IMR-90 (cell line): Measurements from ENCODE around the gene CAPRIN1. TPM values are rescaled to one million over a fixed set of nuclear protein-coding genes. Genes with fewer than 3 reads are reported as not detected.

Source experiments
- ATAC-seq: fragments of 200-7000 bp; cut with Tn5 transposase; 2 replicates; pipeline ENCODE4 v1.9.1; 2020; ENCODE audit warnings: low read depth, mild to moderate bottlenecking, moderate library complexity
- BruUV-seq: library from RNA; stranded (reverse); fragments of 400-500 nt; replicated peaks from 2 replicates; lab custom pipeline; 2021; lab: Mats Ljungman, UMichigan
- CTCF ChIA-PET: fragments of 300-600 bp; formaldehyde crosslinking; extraction: SDS; loops from one replicate; lab custom pipeline; 2021; ENCODE audit warnings: antibody characterized with exemption; lab: Yijun Ruan, JAX
- POLR2A ChIA-PET: fragments of 300-600 bp; sonication (Branson Sonifier 250); formaldehyde crosslinking; loops from one replicate; lab custom pipeline; 2022; ENCODE audit warnings: antibody characterized with exemption; ENCODE audit not compliant: unreplicated experiment; lab: Charles Lee
- DNase-seq: peaks from one replicate; pipeline ENCODE4 v3.0.0; 2013
- H2AFZ ChIP-seq: replicated peaks from 2 replicates; pipeline ENCODE3; 2013; ENCODE audit warnings: low read length, mild to moderate bottlenecking; ENCODE audit not compliant: poor library complexity
- H2AK5ac ChIP-seq: 2 replicates; pipeline ENCODE4 v1.6.1; 2013; ENCODE audit warnings: low read depth, low read length, inconsistent platforms
- H2AK9ac ChIP-seq: replicated peaks from 2 replicates; pipeline ENCODE3; 2013; ENCODE audit warnings: mild to moderate bottlenecking, low read depth, low read length, moderate library complexity; ENCODE audit not compliant: poor library complexity
- H2BK120ac ChIP-seq: 2 replicates; pipeline ENCODE4 v1.6.1; 2013; ENCODE audit warnings: low read depth, low read length, inconsistent platforms
- H2BK15ac ChIP-seq: 3 replicates; pipeline ENCODE4 v1.6.1; 2013; ENCODE audit warnings: low read depth, low read length, inconsistent platforms
- H2BK20ac ChIP-seq: 2 replicates; pipeline ENCODE4 v1.6.1; 2013; ENCODE audit warnings: low read depth, mild to moderate bottlenecking, inconsistent platforms, low read length, moderate library complexity
- H2BK5ac ChIP-seq: 2 replicates; pipeline ENCODE4 v1.6.1; 2013; ENCODE audit warnings: mild to moderate bottlenecking, low read depth, low read length, inconsistent platforms; ENCODE audit not compliant: poor library complexity, severe bottlenecking
- H3K14ac ChIP-seq: replicated peaks from 2 replicates; pipeline ENCODE4 v1.6.1; 2013; ENCODE audit warnings: low read depth, low read length, inconsistent platforms
- H3K18ac ChIP-seq: 2 replicates; pipeline ENCODE4 v1.6.1; 2013; ENCODE audit warnings: low read depth, low read length, control low read depth
- H3K23ac ChIP-seq: 2 replicates; pipeline ENCODE4 v1.6.1; 2013; ENCODE audit warnings: low read depth, low read length, inconsistent platforms
- H3K27ac ChIP-seq: 2 replicates; pipeline ENCODE4 v1.5.1; 2013; ENCODE audit warnings: mild to moderate bottlenecking, control low read depth, low read length; ENCODE audit not compliant: insufficient read depth
- H3K27me3 ChIP-seq: 2 replicates; pipeline ENCODE4 v1.6.1; 2013; ENCODE audit warnings: low read length; ENCODE audit not compliant: control insufficient read depth, insufficient read depth
- H3K36me3 ChIP-seq: 2 replicates; pipeline ENCODE4 v1.6.1; 2013; ENCODE audit warnings: low read length, mixed read lengths; ENCODE audit not compliant: control insufficient read depth, insufficient read depth
- H3K4ac ChIP-seq: 2 replicates; pipeline ENCODE4 v1.6.1; 2013; ENCODE audit warnings: low read depth, low read length, inconsistent platforms
- H3K4me1 ChIP-seq: 2 replicates; pipeline ENCODE4 v1.6.1; 2013; ENCODE audit warnings: low read length, mixed read lengths; ENCODE audit not compliant: control insufficient read depth, insufficient read depth
- H3K4me2 ChIP-seq: 2 replicates; pipeline ENCODE4 v1.6.1; 2013; ENCODE audit warnings: low read depth, mild to moderate bottlenecking, control low read depth, low read length, moderate library complexity
- H3K4me3 ChIP-seq: 2 replicates; pipeline ENCODE4 v1.5.1; 2013; ENCODE audit warnings: low read depth, mild to moderate bottlenecking, control low read depth, low read length, moderate library complexity; ENCODE audit not compliant: insufficient read depth
- H3K56ac ChIP-seq: 2 replicates; pipeline ENCODE4 v1.6.1; 2013; ENCODE audit warnings: low read length, inconsistent platforms; ENCODE audit not compliant: insufficient read depth; ENCODE audit errors: extremely low read depth
- H3K79me1 ChIP-seq, 2 experiments: 2 replicates each; pipeline ENCODE4 v1.6.1; 2013; ENCODE audit warnings: low read length in 2 of 2, inconsistent platforms in 1 of 2, low read depth in 1 of 2
- H3K9ac ChIP-seq: 2 replicates; pipeline ENCODE4 v1.6.1; 2013; ENCODE audit warnings: low read depth, low read length, control low read depth
- H3K9me1 ChIP-seq: 2 replicates; pipeline ENCODE4 v1.6.1; 2013; ENCODE audit warnings: low read length, inconsistent platforms; ENCODE audit not compliant: insufficient read depth
- H3K9me3 ChIP-seq: 2 replicates; pipeline ENCODE4 v1.6.1; 2013; ENCODE audit warnings: low read length; ENCODE audit not compliant: control insufficient read depth, insufficient read depth
- H4K20me1 ChIP-seq: 2 replicates; pipeline ENCODE4 v1.6.1; 2013; ENCODE audit warnings: low read length, inconsistent platforms; ENCODE audit not compliant: insufficient read depth
- H4K5ac ChIP-seq: 2 replicates; pipeline ENCODE4 v1.6.1; 2013; ENCODE audit warnings: mild to moderate bottlenecking, low read depth, low read length, control low read depth
- H4K8ac ChIP-seq, 2 experiments: 2 replicates each; pipeline ENCODE4 v1.6.1; 2013; ENCODE audit warnings: low read depth in 2 of 2, low read length in 2 of 2, control low read depth in 1 of 2, inconsistent platforms in 1 of 2
- H4K91ac ChIP-seq: 2 replicates; pipeline ENCODE4 v1.6.1; 2013; ENCODE audit warnings: low read depth, low read length, inconsistent platforms; ENCODE audit not compliant: insufficient read depth
- CHD1 ChIP-seq: IDR thresholded peaks from 2 replicates; pipeline ENCODE4 v1.6.1; 2012; ENCODE audit warnings: low read depth, low read length, improper control_type of control experiment
- MAFK ChIP-seq: IDR thresholded peaks from 2 replicates; pipeline ENCODE4 v1.6.1; 2012; ENCODE audit warnings: low read depth, low read length, improper control_type of control experiment
- MXI1 ChIP-seq: IDR thresholded peaks from 2 replicates; pipeline ENCODE4 v1.6.1; 2012; ENCODE audit warnings: low read depth, mild to moderate bottlenecking, low read length, moderate library complexity, borderline replicate concordance
- WGBS, 2 experiments: methylation state at CpG; one replicate each; pipeline versions ENCODE4 v1.1.5 to v1.1.7; 2013; ENCODE audit warnings: missing lambda C conversion rate in 2 of 2; ENCODE audit not compliant: insufficient read length in 1 of 2; ENCODE audit errors: extremely low coverage in 2 of 2; 5-methylcytosine and 5-hydroxymethylcytosine counted together
- dilution Hi-C: fragments of 300-500 bp; cut with HindIII; formaldehyde crosslinking; loops from one replicate; pipeline ENCODE4 v1.14.3; 2018; ENCODE audit warnings: low sequenced_read_pairs; ENCODE audit not compliant: unreplicated experiment
- in situ Hi-C: fragments of 300-500 bp; cut with MboI; formaldehyde crosslinking; loops from 3 replicates; pipeline ENCODE4 v1.14.3; 2019; ENCODE audit warnings: low sequenced_read_pairs, inconsistent platforms, mixed read lengths
- intact Hi-C: fragments of 100-400 bp; cut with micrococcal nuclease; formaldehyde crosslinking; loops from 2 replicates; pipeline ENCODE4 v1.10.0; 2022
- polyA plus RNA-seq, 3 experiments: library from polyadenylated mRNA; depleted of rRNA; stranded (reverse); fragments of >200 nt; gene quantifications; 2 replicates each; pipeline ENCODE4 v1.2.3, GENCODE V29; 2012; ENCODE audit warnings: low replicate concordance in 1 of 3
- total RNA-seq: library from RNA; depleted of rRNA; stranded (reverse); fragments of >200 nt; gene quantifications from 2 replicates; pipeline ENCODE4 v1.2.3, GENCODE V29; 2012
- TF ChIP-seq, protein P1 (sequence below): fragments of 150-350 bp; IDR thresholded peaks from 2 replicates; pipeline ENCODE4 v1.6.1; 2016; ENCODE audit warnings: low read depth, mild to moderate bottlenecking, low read length, moderate library complexity, borderline replicate concordance

Gene CAPRIN1
- total and polyA plus RNA-seq, 2 of the 4 experiments (the other 2 are of a cell fraction) = 127 to 253 TPM

DNA sequence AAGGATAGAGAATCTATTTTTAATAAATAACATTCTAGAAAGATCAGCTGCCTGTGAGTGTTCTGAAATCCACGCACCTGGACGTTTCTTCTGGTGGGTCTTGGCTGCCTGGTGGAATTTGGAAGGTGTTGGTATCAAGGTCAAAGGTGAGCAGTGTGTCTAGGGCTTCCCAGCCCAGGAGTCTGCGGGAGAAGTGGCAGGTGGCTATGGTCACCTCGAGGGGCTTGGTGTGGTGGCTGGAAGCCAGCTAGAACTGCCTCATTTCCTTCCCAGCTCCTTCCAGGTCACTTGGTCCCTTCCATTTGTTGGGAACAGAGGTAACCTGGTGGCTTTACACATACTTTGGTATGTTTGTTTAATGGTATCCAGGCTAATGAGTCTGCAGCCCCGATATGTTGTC, 95.3 kb downstream of the CAPRIN1 start:
- no peak overlapping the region for H2AFZ ChIP-seq
- ChIA-PET POLR2A (no interaction called here), CTCF (no interaction called here)
- intact Hi-C loops (no loop called here), dilution Hi-C loops (no loop called here), in situ Hi-C loops (no loop called here)
- no peaks in the 10 kb centered on the region; the same call in 1 of the 2 replicates for H3K4me1 ChIP-seq
- ATAC-seq (no peak), DNase-seq (no peak)
- no TSS peak for BruUV-seq
- H3K23ac ChIP-seq = no peak overlapping the region
- H2AK9ac ChIP-seq = no peak overlapping the region
- H4K5ac ChIP-seq = no peak overlapping the region
- H3K27me3 ChIP-seq = no peaks in the 10 kb centered on the region
- H3K4me3 ChIP-seq = no peak overlapping the region
- H3K4ac ChIP-seq = no peak overlapping the region
- H2BK15ac ChIP-seq = no peak overlapping the region
- H2AK5ac ChIP-seq = no peak overlapping the region
- H3K27ac ChIP-seq = no peak overlapping the region
- H2BK5ac ChIP-seq = no peak overlapping the region
- no peak overlapping the region for H2BK20ac ChIP-seq
- H3K9ac ChIP-seq = no peak overlapping the region
- no peak overlapping the region for H3K4me2 ChIP-seq
- H3K18ac ChIP-seq = no peak overlapping the region
- TF ChIP-seq MXI1 (no peak), CHD1 (no peak), MAFK (no peak)
- TF ChIP-seq, protein P1, sequence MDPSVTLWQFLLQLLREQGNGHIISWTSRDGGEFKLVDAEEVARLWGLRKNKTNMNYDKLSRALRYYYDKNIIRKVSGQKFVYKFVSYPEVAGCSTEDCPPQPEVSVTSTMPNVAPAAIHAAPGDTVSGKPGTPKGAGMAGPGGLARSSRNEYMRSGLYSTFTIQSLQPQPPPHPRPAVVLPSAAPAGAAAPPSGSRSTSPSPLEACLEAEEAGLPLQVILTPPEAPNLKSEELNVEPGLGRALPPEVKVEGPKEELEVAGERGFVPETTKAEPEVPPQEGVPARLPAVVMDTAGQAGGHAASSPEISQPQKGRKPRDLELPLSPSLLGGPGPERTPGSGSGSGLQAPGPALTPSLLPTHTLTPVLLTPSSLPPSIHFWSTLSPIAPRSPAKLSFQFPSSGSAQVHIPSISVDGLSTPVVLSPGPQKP = no peak
- H4K8ac ChIP-seq = no peak overlapping the region
- H4K20me1 ChIP-seq = no peaks in the 10 kb centered on the region
- H4K91ac ChIP-seq = no peak overlapping the region
- no peak overlapping the region for H3K56ac ChIP-seq
- no peak overlapping the region for H2BK120ac ChIP-seq
- H3K9me1 ChIP-seq = no peaks in the 10 kb centered on the region
- H3K36me3 ChIP-seq = peaks cover 58% of the 10 kb centered on the region
- no CpG with 5 or more reads among the region's 5 CpGs for WGBS, 2 experiments
- H3K79me1 ChIP-seq = no peaks in the 10 kb centered on the region; a peak in 1 of 4 replicates
- no peaks in the 10 kb centered on the region for H3K9me3 ChIP-seq
- no peak overlapping the region for H3K14ac ChIP-seq
